ENCODE data around the gene SUCLA2.

SUCLA2 gene

GRCh38 chr13:47934371-47934770 lies 66.7 kb downstream of the SUCLA2 start:
- TF ChIP-seq, protein P1, sequence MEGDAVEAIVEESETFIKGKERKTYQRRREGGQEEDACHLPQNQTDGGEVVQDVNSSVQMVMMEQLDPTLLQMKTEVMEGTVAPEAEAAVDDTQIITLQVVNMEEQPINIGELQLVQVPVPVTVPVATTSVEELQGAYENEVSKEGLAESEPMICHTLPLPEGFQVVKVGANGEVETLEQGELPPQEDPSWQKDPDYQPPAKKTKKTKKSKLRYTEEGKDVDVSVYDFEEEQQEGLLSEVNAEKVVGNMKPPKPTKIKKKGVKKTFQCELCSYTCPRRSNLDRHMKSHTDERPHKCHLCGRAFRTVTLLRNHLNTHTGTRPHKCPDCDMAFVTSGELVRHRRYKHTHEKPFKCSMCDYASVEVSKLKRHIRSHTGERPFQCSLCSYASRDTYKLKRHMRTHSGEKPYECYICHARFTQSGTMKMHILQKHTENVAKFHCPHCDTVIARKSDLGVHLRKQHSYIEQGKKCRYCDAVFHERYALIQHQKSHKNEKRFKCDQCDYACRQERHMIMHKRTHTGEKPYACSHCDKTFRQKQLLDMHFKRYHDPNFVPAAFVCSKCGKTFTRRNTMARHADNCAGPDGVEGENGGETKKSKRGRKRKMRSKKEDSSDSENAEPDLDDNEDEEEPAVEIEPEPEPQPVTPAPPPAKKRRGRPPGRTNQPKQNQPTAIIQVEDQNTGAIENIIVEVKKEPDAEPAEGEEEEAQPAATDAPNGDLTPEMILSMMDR (conservative IDR thresholded peaks at IDR 0.05; ENCODE audit: low read depth, low read length), result no peak
- DNase-seq (ENCODE audit: low read depth), result peak; percentile 18

DNA sequence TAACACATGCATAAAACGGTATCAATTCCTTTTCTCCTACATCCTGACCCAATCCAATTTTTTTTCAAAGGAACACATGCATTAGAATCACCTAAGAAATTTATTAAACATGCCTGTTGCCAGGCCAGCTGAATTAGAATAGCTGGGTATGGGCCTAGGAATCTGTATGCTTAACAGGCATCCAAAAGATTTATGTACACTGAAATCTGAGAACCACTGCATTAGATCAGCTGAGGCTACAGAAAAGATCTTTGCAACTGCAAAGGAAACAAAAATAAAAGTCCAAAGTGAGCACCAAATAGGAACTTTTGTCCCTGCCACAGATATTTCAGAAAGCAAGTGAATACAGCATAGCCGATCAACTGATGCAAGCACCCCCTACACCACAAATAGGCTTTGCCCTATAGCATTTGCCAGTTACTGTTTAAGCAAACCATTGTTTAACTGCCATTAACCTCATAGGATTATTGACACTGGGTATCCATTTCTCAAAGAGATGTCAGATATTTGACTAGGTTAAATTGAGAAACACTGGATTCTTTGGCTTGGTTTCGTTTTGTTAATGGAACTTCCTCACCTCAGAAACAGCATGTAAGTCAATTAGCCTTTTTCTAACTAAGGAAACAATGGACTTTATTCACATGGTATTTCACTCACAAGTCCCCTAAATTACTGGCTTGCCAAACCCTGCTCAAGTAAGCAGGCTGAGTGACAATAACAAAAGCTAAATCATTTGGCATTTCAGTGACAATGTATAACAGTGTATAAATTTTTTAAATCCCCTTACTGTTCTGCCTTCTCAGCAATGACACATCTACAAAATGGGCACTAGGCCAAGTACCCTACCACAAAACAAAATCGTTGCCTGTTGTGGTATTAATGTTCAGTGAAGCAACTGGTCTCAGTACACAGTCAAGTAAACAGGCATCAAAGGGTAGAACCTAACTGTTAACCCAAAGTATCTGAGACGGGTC lies 67.8 kb downstream of the SUCLA2 start:
- DNase-seq (ENCODE audit: low read depth), result peak; percentile 62
- no peak overlapping the region for H3K4me3 ChIP-seq (ENCODE audit: low read depth, low read length)
- TF ChIP-seq, protein P1 (conservative IDR thresholded peaks at IDR 0.05; ENCODE audit: low read depth, low read length), result no peak

More at GRCh38 chr13:47934371-47934770, 66.7 kb downstream of the SUCLA2 start:
- no peak overlapping the region for H3K4me3 ChIP-seq (ENCODE audit: low read depth, low read length)

- no peak for DNase-seq (ENCODE audit: low read depth)
- H3K4me3 ChIP-seq (ENCODE audit: low read depth, low read length), result no peak overlapping the region
- TF ChIP-seq, protein P1 (conservative IDR thresholded peaks at IDR 0.05; ENCODE audit: low read depth, low read length), result no peak
These were observed 70.4 kb downstream of the SUCLA2 start for GRCh38 chr13:47930649-47931165.

DNA sequence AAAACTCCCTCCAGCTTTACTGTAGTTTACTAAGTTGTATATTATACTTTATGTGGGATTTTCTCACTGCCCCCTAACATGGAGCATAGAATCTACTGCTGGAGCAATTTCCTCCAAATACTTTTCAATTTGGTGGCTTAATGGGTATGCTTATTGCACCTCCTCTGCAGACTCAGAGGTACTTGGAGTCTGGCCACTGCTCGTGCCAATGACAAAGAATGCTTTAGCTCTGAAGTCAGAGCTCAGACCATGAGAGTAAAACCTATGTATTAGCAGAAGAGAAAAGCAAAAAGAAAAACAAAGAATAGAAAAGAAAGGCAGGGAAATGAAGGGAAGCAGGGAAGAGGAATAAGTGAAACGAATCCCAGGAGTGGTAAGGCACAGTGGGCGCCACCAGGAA lies 71.9 kb downstream of the SUCLA2 start:
- no peak overlapping the region for H3K4me3 ChIP-seq (ENCODE audit: low read depth, low read length)
- TF ChIP-seq, protein P1 (conservative IDR thresholded peaks at IDR 0.05; ENCODE audit: low read depth, low read length), result no peak
- peak; percentile 25 for DNase-seq (ENCODE audit: low read depth)

GRCh38 chr13:47917022-47917574 lies 84.0 kb downstream of the SUCLA2 start:
- TF ChIP-seq, protein P1 (conservative IDR thresholded peaks at IDR 0.05; ENCODE audit: low read depth, low read length), result no peak
- no peak for DNase-seq (ENCODE audit: low read depth)
- no peak overlapping the region for H3K4me3 ChIP-seq (ENCODE audit: low read depth, low read length)

- no peak overlapping the region for H3K4me3 ChIP-seq (ENCODE audit: low read depth, low read length)
- TF ChIP-seq, protein P1 (conservative IDR thresholded peaks at IDR 0.05; ENCODE audit: low read depth, low read length), result no peak
- DNase-seq (ENCODE audit: low read depth), result peak; percentile 94
These were observed 92.7 kb downstream of the SUCLA2 start for GRCh38 chr13:47908197-47908902.

Data from choroid plexus epithelial cell (primary cell).